HL-60 (cell line): ENCODE results near the gene PCDHB4.
"Not testable (repeated sequence)": the region's sequence is repeated elsewhere in the genome, so short reads cannot be mapped to it uniquely, and the experiment has no call there.

Experiments used
- DNase-seq, 2 experiments: peaks; one replicate each; pipeline ENCODE4 v3.0.0-alpha.2; 2010 to 2020; ENCODE audit warnings: low read depth in 1 of 2, low spot score in 1 of 2
- H3K27ac ChIP-seq: fragments of 250-450 bp; sonication (Bioruptor Pico); replicated peaks from 2 replicates; pipeline ENCODE4 v1.5.1; 2020; ENCODE audit warnings: mild to moderate bottlenecking, moderate library complexity
- H3K27me3 ChIP-seq: fragments of 250-450 bp; sonication (Bioruptor Pico); 2 replicates; pipeline ENCODE4 v1.5.1; 2021; ENCODE audit warnings: mild to moderate bottlenecking, moderate library complexity; ENCODE audit not compliant: insufficient read depth, poor library complexity, severe bottlenecking
- H3K4me3 ChIP-seq: replicated peaks from 2 replicates; pipeline ENCODE4 v1.5.1; 2011; ENCODE audit warnings: mild to moderate bottlenecking, control low read depth, low read length; ENCODE audit not compliant: insufficient read depth
- GABPA ChIP-seq: IDR thresholded peaks from 2 replicates; pipeline ENCODE4 v1.6.1; 2012; ENCODE audit warnings: low read depth
- POLR2AphosphoS5 ChIP-seq: IDR thresholded peaks from 2 replicates; pipeline ENCODE4 v1.6.1; 2012; ENCODE audit warnings: low read depth
- SPI1 ChIP-seq: IDR thresholded peaks from 2 replicates; pipeline ENCODE4 v1.6.1; 2012; ENCODE audit warnings: low read depth, mild to moderate bottlenecking, borderline replicate concordance
- TF ChIP-seq, protein P1 (sequence below): IDR thresholded peaks from one replicate; pipeline ENCODE4 v1.5.1; 2011; ENCODE audit warnings: low read length, control low read depth, inconsistent platforms; ENCODE audit not compliant: insufficient read depth
- TF ChIP-seq, protein P2 (sequence below): IDR thresholded peaks from 2 replicates; pipeline ENCODE4 v1.6.1; 2012; ENCODE audit warnings: low read depth; ENCODE audit not compliant: insufficient replicate concordance

The PCDHB4 gene

DNA sequence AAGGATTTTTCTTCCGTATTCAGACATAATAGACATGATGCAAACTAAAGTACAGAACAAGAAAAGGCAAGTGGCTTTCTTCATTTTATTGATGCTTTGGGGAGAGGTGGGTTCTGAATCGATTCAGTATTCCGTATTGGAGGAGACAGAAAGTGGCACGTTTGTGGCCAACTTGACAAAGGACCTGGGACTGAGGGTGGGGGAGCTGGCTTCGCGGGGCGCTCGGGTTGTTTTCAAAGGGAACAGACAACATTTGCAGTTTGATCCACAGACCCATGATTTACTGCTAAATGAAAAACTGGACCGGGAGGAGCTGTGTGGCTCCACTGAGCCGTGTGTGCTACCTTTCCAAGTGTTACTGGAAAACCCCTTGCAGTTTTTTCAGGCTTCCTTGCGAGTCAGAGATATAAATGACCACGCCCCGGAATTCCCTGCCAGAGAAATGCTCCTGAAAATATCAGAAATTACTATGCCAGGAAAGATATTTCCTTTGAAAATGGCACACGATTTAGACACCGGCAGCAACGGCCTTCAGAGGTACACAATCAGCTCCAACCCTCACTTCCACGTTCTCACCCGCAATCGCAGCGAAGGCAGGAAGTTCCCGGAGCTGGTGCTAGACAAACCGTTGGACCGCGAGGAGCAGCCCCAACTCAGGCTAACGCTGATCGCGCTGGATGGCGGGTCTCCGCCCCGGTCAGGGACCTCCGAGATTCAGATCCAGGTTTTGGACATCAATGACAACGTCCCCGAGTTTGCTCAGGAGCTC is 28.8 kb downstream of the PCDHB4 start:
- Histone ChIP-seq H3K4me3 (no peak overlapping the region), H3K27ac (no peak overlapping the region), H3K27me3 (no peaks in the 10 kb centered on the region)
- DNase-seq: no peak
- TF ChIP-seq POLR2AphosphoS5: no peak
- TF ChIP-seq SPI1: no peak
- TF ChIP-seq, protein P1, sequence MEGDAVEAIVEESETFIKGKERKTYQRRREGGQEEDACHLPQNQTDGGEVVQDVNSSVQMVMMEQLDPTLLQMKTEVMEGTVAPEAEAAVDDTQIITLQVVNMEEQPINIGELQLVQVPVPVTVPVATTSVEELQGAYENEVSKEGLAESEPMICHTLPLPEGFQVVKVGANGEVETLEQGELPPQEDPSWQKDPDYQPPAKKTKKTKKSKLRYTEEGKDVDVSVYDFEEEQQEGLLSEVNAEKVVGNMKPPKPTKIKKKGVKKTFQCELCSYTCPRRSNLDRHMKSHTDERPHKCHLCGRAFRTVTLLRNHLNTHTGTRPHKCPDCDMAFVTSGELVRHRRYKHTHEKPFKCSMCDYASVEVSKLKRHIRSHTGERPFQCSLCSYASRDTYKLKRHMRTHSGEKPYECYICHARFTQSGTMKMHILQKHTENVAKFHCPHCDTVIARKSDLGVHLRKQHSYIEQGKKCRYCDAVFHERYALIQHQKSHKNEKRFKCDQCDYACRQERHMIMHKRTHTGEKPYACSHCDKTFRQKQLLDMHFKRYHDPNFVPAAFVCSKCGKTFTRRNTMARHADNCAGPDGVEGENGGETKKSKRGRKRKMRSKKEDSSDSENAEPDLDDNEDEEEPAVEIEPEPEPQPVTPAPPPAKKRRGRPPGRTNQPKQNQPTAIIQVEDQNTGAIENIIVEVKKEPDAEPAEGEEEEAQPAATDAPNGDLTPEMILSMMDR: no peak
- no peak for TF ChIP-seq GABPA
- TF ChIP-seq, protein P2, sequence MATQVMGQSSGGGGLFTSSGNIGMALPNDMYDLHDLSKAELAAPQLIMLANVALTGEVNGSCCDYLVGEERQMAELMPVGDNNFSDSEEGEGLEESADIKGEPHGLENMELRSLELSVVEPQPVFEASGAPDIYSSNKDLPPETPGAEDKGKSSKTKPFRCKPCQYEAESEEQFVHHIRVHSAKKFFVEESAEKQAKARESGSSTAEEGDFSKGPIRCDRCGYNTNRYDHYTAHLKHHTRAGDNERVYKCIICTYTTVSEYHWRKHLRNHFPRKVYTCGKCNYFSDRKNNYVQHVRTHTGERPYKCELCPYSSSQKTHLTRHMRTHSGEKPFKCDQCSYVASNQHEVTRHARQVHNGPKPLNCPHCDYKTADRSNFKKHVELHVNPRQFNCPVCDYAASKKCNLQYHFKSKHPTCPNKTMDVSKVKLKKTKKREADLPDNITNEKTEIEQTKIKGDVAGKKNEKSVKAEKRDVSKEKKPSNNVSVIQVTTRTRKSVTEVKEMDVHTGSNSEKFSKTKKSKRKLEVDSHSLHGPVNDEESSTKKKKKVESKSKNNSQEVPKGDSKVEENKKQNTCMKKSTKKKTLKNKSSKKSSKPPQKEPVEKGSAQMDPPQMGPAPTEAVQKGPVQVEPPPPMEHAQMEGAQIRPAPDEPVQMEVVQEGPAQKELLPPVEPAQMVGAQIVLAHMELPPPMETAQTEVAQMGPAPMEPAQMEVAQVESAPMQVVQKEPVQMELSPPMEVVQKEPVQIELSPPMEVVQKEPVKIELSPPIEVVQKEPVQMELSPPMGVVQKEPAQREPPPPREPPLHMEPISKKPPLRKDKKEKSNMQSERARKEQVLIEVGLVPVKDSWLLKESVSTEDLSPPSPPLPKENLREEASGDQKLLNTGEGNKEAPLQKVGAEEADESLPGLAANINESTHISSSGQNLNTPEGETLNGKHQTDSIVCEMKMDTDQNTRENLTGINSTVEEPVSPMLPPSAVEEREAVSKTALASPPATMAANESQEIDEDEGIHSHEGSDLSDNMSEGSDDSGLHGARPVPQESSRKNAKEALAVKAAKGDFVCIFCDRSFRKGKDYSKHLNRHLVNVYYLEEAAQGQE: no peak

DNA sequence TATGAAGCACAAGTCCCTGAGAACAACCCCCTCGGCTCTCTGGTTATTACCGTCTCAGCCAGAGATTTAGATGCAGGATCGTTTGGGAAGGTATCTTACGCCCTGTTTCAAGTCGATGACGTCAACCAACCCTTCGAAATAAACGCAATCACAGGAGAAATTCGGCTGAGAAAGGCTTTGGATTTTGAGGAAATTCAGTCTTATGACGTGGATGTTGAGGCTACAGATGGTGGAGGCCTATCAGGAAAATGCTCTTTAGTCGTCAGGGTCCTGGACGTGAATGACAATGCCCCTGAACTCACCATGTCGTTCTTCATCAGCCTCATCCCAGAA is 29.3 kb downstream of the PCDHB4 start:
- H3K4me3 ChIP-seq: no peak overlapping the region
- no peak overlapping the region for H3K27ac ChIP-seq
- DNase-seq: no peak
- H3K27me3 ChIP-seq: no peaks in the 10 kb centered on the region
- TF ChIP-seq POLR2AphosphoS5 (no peak), GABPA (no peak), SPI1 (no peak)
- TF ChIP-seq, protein P1: no peak
- TF ChIP-seq, protein P2: no peak

DNA sequence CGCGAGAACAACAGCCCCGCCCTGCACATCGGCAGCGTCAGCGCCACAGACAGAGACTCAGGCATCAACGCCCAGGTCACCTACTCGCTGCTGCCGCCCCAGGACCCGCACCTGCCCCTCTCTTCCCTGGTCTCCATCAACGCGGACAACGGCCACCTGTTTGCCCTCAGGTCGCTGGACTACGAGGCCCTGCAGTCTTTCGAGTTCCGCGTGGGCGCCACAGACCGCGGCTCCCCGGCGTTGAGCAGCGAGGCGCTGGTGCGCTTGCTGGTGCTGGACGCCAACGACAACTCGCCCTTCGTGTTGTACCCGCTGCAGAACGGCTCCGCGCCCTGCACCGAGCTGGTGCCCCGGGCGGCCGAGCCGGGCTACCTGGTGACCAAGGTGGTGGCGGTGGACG is 30.0 kb downstream of the PCDHB4 start:
- not testable (repeated sequence) for H3K27ac ChIP-seq, DNase-seq, H3K27me3 ChIP-seq, H3K4me3 ChIP-seq

DNA sequence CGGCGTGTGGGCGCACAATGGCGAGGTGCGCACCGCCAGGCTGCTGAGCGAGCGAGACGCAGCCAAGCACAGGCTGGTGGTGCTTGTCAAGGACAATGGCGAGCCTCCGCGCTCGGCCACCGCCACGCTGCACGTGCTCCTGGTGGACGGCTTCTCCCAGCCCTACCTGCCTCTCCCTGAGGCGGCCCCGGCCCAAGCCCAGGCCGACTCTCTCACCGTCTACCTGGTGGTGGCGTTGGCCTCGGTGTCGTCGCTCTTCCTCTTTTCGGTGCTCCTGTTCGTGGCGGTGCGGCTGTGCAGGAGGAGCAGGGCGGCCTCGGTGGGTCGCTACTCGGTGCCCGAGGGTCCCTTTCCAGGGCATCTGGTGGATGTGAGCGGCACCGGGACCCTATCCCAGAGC is 30.5 kb downstream of the PCDHB4 start:
- H3K4me3 ChIP-seq, H3K27ac ChIP-seq, DNase-seq, H3K27me3 ChIP-seq: not testable (repeated sequence)

DNA sequence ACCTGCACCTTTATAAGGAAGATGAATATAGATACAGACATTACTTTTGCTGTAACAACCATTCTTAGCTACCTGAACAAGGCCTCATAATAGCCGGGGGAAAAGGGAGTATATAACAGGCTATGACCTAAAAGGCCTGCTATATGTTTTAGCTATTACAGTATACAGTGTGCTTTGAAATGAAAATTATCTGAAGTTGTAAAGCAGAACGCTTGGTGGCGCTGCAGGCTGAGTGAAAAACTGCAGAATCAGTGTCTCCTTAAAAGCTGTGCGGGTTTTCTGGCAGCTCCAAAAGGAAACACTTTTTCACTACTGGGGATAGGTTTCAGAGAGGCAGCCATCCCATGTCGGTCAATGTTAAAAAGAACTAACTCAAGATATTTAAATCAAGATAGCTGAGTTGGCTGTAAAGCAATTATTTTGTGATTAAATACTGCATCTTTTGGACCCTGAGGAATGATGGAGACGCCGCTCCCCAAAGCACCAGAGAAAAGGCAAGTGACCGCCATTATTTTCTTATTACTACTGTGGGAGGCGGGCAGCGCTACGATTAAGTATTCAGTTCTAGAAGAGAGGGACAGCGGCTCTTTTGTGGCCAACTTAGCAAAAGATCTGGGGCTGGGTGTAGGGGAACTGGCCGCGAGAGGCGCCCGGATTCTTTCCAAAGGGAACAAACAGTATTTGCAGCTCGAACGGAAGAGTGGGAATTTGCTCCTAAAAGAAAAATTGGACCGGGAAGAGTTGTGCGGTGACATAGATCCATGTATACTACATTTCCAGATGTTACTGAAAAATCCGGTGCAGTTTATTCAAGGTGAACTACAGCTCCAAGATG is 34.1 kb downstream of the PCDHB4 start:
- H3K4me3 ChIP-seq: no peak overlapping the region
- H3K27me3 ChIP-seq: no peaks in the 10 kb centered on the region
- no peak for DNase-seq
- TF ChIP-seq GABPA (no peak), POLR2AphosphoS5 (no peak)
- no peak overlapping the region for H3K27ac ChIP-seq

DNA sequence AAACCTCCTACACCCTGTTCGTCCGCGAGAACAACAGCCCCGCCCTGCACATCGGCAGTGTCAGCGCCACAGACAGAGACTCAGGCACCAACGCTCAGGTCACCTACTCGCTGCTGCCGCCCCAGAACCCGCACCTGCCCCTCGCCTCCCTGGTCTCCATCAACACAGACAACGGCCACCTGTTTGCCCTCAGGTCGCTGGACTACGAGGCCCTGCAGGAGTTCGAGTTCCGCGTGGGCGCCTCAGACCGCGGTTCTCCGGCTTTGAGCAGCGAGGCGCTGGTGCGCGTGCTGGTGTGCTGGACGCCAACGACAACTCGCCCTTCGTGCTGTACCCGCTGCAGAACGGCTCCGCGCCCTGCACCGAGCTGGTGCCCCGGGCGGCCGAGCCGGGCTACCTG is 35.7 kb downstream of the PCDHB4 start:
- H3K27ac ChIP-seq, H3K27me3 ChIP-seq, H3K4me3 ChIP-seq, DNase-seq: not testable (repeated sequence)

DNA sequence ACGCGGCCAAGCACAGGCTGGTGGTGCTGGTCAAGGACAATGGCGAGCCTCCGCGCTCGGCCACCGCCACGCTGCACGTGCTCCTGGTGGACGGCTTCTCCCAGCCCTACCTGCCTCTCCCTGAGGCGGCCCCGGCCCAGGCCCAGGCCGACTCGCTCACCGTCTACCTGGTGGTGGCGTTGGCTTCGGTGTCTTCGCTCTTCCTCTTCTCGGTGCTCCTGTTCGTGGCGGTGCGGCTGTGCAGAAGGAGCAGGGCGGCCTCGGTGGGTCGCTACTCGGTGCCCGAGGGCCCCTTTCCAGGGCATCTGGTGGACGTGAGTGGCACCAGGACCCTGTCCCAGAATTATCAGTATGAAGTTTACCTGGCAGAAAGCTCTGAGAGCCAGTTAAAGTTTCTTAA is 36.3 kb downstream of the PCDHB4 start:
- H3K27me3 ChIP-seq, DNase-seq: not testable (repeated sequence)

More for the DNA sequence above, 36.3 kb downstream of the PCDHB4 start:
- not testable (repeated sequence) for H3K4me3 ChIP-seq, H3K27ac ChIP-seq
